Uterus (tissue), 4 donors: ENCODE data around the gene POLR3B. TPM values are rescaled to one million over a fixed set of nuclear protein-coding genes. Genes with fewer than 3 reads are reported as not detected.

Experiments used
- DNase-seq, 2 donors: peaks; one replicate each; pipeline ENCODE4 v3.0.0-alpha.2; 2019 to 2020
- H3K27ac ChIP-seq, 2 donors: fragments of 200-600 bp; sonication (generic); 1 replicate in 1 of 2; 2 replicates in 1 of 2; pipeline ENCODE4 v1.5.1; 2016 to 2018
- H3K27me3 ChIP-seq, 2 donors: fragments of 200-600 bp; sonication (generic); one replicate each; pipeline ENCODE4 v1.5.1; 2018 to 2019; ENCODE audit warnings: control low read depth in 1 of 2
- H3K36me3 ChIP-seq, 2 donors: fragments of 200-600 bp; sonication (generic); one replicate each; pipeline ENCODE4 v1.5.1; 2019; ENCODE audit warnings: control low read depth in 1 of 2
- H3K4me1 ChIP-seq, 2 donors: fragments of 200-600 bp; sonication (generic); one replicate each; pipeline ENCODE4 v1.5.1; 2018 to 2019; ENCODE audit warnings: control low read depth in 1 of 2
- H3K4me3 ChIP-seq, 2 donors: fragments of 200-600 bp; sonication (generic); 1 replicate in 1 of 2; 2 replicates in 1 of 2; pipeline ENCODE4 v1.5.1; 2018 to 2019; ENCODE audit warnings: mild to moderate bottlenecking in 1 of 2
- H3K9me3 ChIP-seq, 2 donors: fragments of 200-600 bp; sonication (generic); one replicate each; pipeline ENCODE4 v1.5.1; 2019; ENCODE audit warnings: control low read depth in 1 of 2
- CTCF ChIP-seq, 4 experiments: fragments of 200-600 bp in 2 of 4; fragments of 450-650 bp in 2 of 4; sonication (generic) in 2 of 4; IDR thresholded peaks; one replicate each; pipeline ENCODE4 v1.5.1; 2016 to 2019; ENCODE audit warnings: antibody characterized with exemption in 4 of 4, mild to moderate bottlenecking in 2 of 4, moderate library complexity in 1 of 4
- POLR2A ChIP-seq, 2 donors: fragments of 450-650 bp; IDR thresholded peaks; one replicate each; pipeline ENCODE4 v1.6.1; 2016; ENCODE audit warnings: antibody characterized with exemption in 2 of 2, mild to moderate bottlenecking in 1 of 2, moderate library complexity in 1 of 2
- intact Hi-C: fragments of 100-400 bp; cut with DNase I; formaldehyde crosslinking; loops from one replicate; pipeline ENCODE4 v1.15.1; 2023; ENCODE audit warnings: low total_unique reads
- total RNA-seq, 4 donors: library from RNA; depleted of rRNA in 3 of 4; stranded (reverse); fragments of >200 nt in 3 of 4; gene quantifications; one replicate each; pipeline versions ENCODE4 v1.1.0 to v1.2.4, GENCODE V29; 2014 to 2023
- donor health status: DM: yes; HTN: yes; CAD: no.

POLR3B gene
- total RNA-seq, 4 donors from 2014 or later = 8.8 to 20.7 (median 11.0) TPM

GRCh38 chr12:106480251-106480650, 122.7 kb downstream of the POLR3B start:
- Histone ChIP-seq H3K27ac (no peak overlapping the region), H3K9me3 (no peaks in the 10 kb centered on the region), H3K27me3 (no peaks in the 10 kb centered on the region), H3K36me3 (no peaks in the 10 kb centered on the region), H3K4me1 (no peaks in the 10 kb centered on the region), H3K4me3 (no peak overlapping the region)
- intact Hi-C loops = no loop called here
- no peak for TF ChIP-seq CTCF (IDR thresholded peaks at IDR 0.05)
- no peak for TF ChIP-seq POLR2A (IDR thresholded peaks at IDR 0.05)
- DNase-seq = no peak

DNA sequence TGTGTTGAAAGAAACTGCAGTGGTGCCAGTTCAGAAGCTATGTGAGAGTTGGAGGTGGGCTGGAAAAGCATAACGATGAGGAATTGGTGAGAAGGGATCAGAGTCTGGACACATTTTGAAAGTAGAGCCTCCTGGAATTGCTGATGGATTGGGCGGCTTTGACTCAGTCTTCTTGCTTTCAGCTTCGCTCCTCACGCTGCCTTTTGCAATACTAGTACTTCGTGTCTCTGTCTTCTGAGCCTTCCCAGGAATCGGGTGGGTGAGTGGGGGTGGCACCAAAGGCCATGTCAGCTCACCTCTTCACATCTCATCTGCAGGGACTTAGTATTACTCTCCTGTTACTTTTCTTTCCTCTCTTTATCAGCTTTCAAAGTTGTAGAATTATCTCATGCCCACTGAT, 123.7 kb downstream of the POLR3B start:
- no peaks in the 10 kb centered on the region for H3K4me1 ChIP-seq
- H3K36me3 ChIP-seq = no peaks in the 10 kb centered on the region
- H3K27me3 ChIP-seq = no peaks in the 10 kb centered on the region
- H3K27ac ChIP-seq = no peak overlapping the region
- TF ChIP-seq CTCF (IDR thresholded peaks at IDR 0.05) = no peak
- TF ChIP-seq POLR2A (IDR thresholded peaks at IDR 0.05) = no peak
- DNase-seq = no peak
- intact Hi-C loops = no loop called here
- no peak overlapping the region for H3K4me3 ChIP-seq
- H3K9me3 ChIP-seq = no peaks in the 10 kb centered on the region

DNA sequence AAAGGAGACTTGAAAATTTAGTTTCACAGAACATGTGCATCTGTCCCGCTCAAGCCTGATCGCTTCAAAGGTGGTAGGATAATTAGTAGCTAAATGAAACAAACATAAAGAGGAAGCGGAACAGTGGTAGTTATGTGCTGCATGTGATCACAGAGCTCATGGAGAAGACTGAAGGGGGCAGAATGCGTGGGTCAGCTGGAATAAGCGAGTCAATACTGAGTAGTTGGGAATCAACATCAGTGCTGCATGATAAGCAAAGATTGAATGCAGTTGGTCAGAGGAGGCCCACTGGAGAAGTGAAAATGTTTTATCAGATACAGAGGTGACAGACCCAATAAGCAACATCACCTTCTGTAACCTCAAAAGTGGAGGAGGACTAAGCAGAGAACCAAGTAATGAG, 130.1 kb downstream of the POLR3B start:
- TF ChIP-seq CTCF (IDR thresholded peaks at IDR 0.05) (no peak), POLR2A (IDR thresholded peaks at IDR 0.05) (no peak)
- intact Hi-C loops = no loop called here
- H3K36me3 ChIP-seq = no peaks in the 10 kb centered on the region
- H3K4me1 ChIP-seq = no peaks in the 10 kb centered on the region
- H3K27me3 ChIP-seq = no peaks in the 10 kb centered on the region
- no peaks in the 10 kb centered on the region for H3K9me3 ChIP-seq
- no peak for DNase-seq
- H3K4me3 ChIP-seq = no peak overlapping the region
- no peak overlapping the region for H3K27ac ChIP-seq

DNA sequence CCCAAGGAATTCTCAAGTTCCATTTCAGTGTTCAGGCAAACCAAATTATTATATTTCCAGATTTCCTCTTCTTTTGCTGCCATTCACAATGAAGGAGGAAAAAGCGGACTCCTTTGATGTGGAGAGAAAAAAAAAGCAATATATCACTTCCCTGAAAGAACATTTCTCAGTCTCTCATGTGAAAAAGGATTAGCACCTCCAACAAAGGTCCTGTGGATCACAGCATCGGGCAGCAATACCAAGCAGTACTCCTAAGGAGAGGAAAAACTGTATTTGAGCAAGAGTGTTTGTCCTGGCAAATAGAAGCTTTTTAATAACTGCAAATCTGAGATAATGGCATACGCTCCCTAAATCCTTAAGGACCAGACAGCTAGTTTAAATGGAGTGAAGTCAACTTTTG, 131.3 kb downstream of the POLR3B start:
- Histone ChIP-seq H3K4me3 (no peak overlapping the region), H3K36me3 (no peaks in the 10 kb centered on the region), H3K4me1 (no peaks in the 10 kb centered on the region), H3K27me3 (no peaks in the 10 kb centered on the region), H3K27ac (no peak overlapping the region), H3K9me3 (no peaks in the 10 kb centered on the region)
- DNase-seq = no peak
- TF ChIP-seq CTCF (IDR thresholded peaks at IDR 0.05) (no peak), POLR2A (IDR thresholded peaks at IDR 0.05) (no peak)
- intact Hi-C loops = no loop called here

DNA sequence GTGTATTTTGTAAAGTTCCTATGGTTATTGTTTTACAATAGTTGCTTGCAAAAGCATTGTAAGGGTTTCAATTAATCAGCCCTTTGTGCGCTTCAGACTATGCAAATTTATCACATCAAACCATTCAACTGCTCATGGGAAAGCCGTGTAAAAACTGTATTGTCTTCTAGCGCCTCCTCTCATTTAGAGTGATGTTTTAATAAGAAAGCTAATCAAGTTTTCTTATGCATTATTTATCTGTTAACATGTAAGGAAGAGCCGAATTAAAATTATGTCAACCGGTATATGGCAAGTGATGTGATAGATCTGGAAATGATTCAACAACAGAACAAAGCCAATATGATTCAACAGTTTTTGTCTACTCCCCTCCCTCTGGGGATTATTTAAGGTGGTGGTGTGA, 132.7 kb downstream of the POLR3B start:
- no peak for DNase-seq
- H3K27ac ChIP-seq = no peak overlapping the region
- no peaks in the 10 kb centered on the region for H3K27me3 ChIP-seq
- no peak overlapping the region for H3K4me3 ChIP-seq
- TF ChIP-seq POLR2A (IDR thresholded peaks at IDR 0.05) (no peak), CTCF (IDR thresholded peaks at IDR 0.05) (no peak)
- H3K9me3 ChIP-seq = no peaks in the 10 kb centered on the region
- H3K36me3 ChIP-seq = no peaks in the 10 kb centered on the region
- intact Hi-C loops = no loop called here
- H3K4me1 ChIP-seq = no peaks in the 10 kb centered on the region
